Kidney tubule cell (primary cell): ENCODE data around the gene IZUMO4.

ENCODE experiments used
- DNase-seq: peaks from one replicate; pipeline ENCODE4 v3.0.0-alpha.2; 2018; ENCODE audit warnings: low spot score

IZUMO4 gene

GRCh38 chr19:2108251-2109016 lies 11.7 kb downstream of the IZUMO4 start:
- DNase-seq = no peak

GRCh38 chr19:2109046-2109864 lies 12.5 kb downstream of the IZUMO4 start:
- DNase-seq = no peak

GRCh38 chr19:2110822-2111221 lies 14.1 kb downstream of the IZUMO4 start:
- no peak for DNase-seq

- no peak for DNase-seq
These were observed 14.7 kb downstream of the IZUMO4 start for GRCh38 chr19:2111425-2111824.

GRCh38 chr19:2111886-2112285 lies 15.2 kb downstream of the IZUMO4 start:
- no peak for DNase-seq

- no peak for DNase-seq
These were observed 16.0 kb downstream of the IZUMO4 start for GRCh38 chr19:2112516-2113320.

- peak; percentile 38 for DNase-seq
These were observed 16.9 kb downstream of the IZUMO4 start for GRCh38 chr19:2113439-2114211.

- no peak for DNase-seq
These were observed 17.5 kb downstream of the IZUMO4 start for GRCh38 chr19:2114218-2114617.

GRCh38 chr19:2114821-2115220 lies 18.1 kb downstream of the IZUMO4 start:
- DNase-seq = no peak

- no peak for DNase-seq
These were observed 18.6 kb downstream of the IZUMO4 start for GRCh38 chr19:2115324-2115723.

GRCh38 chr19:2115911-2116426 lies 19.3 kb downstream of the IZUMO4 start:
- DNase-seq = no peak

- DNase-seq = no peak
These were observed 19.8 kb downstream of the IZUMO4 start for GRCh38 chr19:2116507-2116906.

GRCh38 chr19:2117215-2117960 lies 20.7 kb downstream of the IZUMO4 start:
- DNase-seq = no peak

- no peak for DNase-seq
These were observed 21.7 kb downstream of the IZUMO4 start for GRCh38 chr19:2118438-2118837.

GRCh38 chr19:2119921-2120785 lies 23.4 kb downstream of the IZUMO4 start:
- no peak for DNase-seq

GRCh38 chr19:2120821-2121220 lies 24.1 kb downstream of the IZUMO4 start:
- DNase-seq = no peak

GRCh38 chr19:2121416-2122051 lies 24.8 kb downstream of the IZUMO4 start:
- DNase-seq = no peak

GRCh38 chr19:2122251-2122650 lies 25.5 kb downstream of the IZUMO4 start:
- no peak for DNase-seq

GRCh38 chr19:2122982-2123381 lies 26.3 kb downstream of the IZUMO4 start:
- no peak for DNase-seq
